ENCODE measurements around the gene PTPRR. TPM values are rescaled to one million over a fixed set of nuclear protein-coding genes. Genes with fewer than 3 reads are reported as not detected.
"Not testable (repeated sequence)": the region's sequence is repeated elsewhere in the genome, so short reads cannot be mapped to it uniquely, and the experiment has no call there.

The PTPRR gene
- total and polyA plus RNA-seq, 7 donors, result 0.99 to 38.6 (median 4.2) TPM

DNA sequence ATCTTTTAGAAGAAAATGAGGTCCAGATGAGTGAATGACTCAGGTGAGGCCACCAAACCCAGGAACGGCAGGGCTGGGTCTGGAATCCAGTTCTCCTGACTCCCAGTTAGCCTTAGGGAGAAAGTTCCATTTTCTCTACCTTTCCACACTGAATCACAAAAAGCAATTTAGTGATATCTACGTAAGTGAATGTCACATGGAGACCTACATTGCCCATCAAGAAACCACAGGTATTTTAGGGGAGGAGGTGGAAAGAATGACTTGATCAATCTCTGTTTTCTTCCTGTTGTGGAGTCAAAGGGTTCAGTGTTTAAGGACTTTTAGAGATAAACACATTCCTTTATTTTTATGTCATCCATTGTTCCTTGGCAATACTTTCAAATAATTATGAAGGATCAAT lies 176.4 kb downstream of the PTPRR start:
- Histone ChIP-seq H3K36me3 (no peaks in the 10 kb centered on the region), H3K9me3 (no peaks in the 10 kb centered on the region), H3K27me3 (no peaks in the 10 kb centered on the region), H3K27ac (no peak overlapping the region), H3K4me3 (no peak overlapping the region), H3K4me1 (no peaks in the 10 kb centered on the region)
- TF ChIP-seq, protein P1, sequence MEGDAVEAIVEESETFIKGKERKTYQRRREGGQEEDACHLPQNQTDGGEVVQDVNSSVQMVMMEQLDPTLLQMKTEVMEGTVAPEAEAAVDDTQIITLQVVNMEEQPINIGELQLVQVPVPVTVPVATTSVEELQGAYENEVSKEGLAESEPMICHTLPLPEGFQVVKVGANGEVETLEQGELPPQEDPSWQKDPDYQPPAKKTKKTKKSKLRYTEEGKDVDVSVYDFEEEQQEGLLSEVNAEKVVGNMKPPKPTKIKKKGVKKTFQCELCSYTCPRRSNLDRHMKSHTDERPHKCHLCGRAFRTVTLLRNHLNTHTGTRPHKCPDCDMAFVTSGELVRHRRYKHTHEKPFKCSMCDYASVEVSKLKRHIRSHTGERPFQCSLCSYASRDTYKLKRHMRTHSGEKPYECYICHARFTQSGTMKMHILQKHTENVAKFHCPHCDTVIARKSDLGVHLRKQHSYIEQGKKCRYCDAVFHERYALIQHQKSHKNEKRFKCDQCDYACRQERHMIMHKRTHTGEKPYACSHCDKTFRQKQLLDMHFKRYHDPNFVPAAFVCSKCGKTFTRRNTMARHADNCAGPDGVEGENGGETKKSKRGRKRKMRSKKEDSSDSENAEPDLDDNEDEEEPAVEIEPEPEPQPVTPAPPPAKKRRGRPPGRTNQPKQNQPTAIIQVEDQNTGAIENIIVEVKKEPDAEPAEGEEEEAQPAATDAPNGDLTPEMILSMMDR (IDR thresholded peaks at IDR 0.05), result no peak
- no peak for DNase-seq
- 85 to 88% methylated on average over 2 of the region's 2 CpGs for whole genome bisulfite sequencing, 2 donors
- intact Hi-C loops (cut with DNase I), result no loop called here

DNA sequence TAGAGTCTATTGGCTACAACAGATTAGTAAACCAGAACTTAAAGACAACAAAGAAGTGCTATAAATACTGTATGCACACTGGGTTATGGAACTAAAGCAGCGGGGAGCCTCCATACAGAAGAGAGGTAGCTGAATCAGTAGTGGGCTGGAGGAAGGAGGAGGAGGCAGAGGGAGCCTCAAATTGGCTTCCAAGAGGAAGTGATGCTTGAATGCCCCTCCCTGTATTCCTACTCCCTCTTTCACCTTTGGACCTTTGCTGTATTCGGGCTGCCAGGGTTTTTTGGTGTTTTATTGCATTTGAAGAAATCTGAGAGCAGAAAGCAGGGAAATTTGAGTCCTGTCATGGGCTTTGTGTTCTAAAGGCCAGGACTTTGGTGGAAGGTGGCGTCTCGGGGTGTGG lies 179.3 kb downstream of the PTPRR start:
- Histone ChIP-seq H3K9me3 (no peaks in the 10 kb centered on the region), H3K4me1 (no peaks in the 10 kb centered on the region), H3K27me3 (no peaks in the 10 kb centered on the region), H3K4me3 (no peak overlapping the region), H3K36me3 (no peaks in the 10 kb centered on the region), H3K27ac (no peak overlapping the region)
- intact Hi-C loops (cut with DNase I), result no loop called here
- WGBS, 2 donors, result 21 to 66% methylated on average over 4 of the region's 4 CpGs
- no peak for TF ChIP-seq POLR2A (IDR thresholded peaks at IDR 0.05)
- TF ChIP-seq, protein P1 (IDR thresholded peaks at IDR 0.05), result no peak
- TF ChIP-seq EP300 (IDR thresholded peaks at IDR 0.05), result no peak
- TF ChIP-seq POLR2AphosphoS5 (IDR thresholded peaks at IDR 0.05), result no peak
- DNase-seq, result no peak

DNA sequence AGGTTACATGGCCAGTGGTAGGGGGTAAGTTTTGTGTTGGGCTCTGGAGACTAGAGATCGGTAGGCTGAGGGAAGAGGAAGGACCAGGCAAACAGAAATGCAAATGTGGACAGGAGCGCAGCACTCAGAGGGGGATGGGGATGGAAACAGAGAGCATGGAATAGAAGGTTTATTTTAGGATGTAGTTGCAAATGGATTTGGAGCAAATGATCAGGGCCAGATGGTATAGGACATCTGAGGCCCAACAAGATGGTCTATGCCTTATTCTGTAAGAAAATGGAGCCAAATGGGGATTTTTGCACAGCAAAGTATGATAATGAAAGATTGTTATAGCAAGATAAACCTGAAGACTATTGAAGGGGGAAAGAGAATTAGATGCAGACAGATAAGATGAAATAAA lies 180.8 kb downstream of the PTPRR start:
- DNase-seq, result no peak
- H3K4me1 ChIP-seq, result no peaks in the 10 kb centered on the region
- no peak overlapping the region for H3K4me3 ChIP-seq
- H3K36me3 ChIP-seq, result no peaks in the 10 kb centered on the region
- no peak overlapping the region for H3K27ac ChIP-seq
- H3K27me3 ChIP-seq, result no peaks in the 10 kb centered on the region
- TF ChIP-seq, protein P1 (IDR thresholded peaks at IDR 0.05), result no peak
- no peak for TF ChIP-seq POLR2AphosphoS5 (IDR thresholded peaks at IDR 0.05)
- no peak for TF ChIP-seq EP300 (IDR thresholded peaks at IDR 0.05)
- TF ChIP-seq POLR2A (IDR thresholded peaks at IDR 0.05), result no peak
- intact Hi-C loops (cut with DNase I), result no loop called here
- WGBS, 2 donors, result 95 to 96% methylated on average over 2 of the region's 2 CpGs
- no peaks in the 10 kb centered on the region for H3K9me3 ChIP-seq

DNA sequence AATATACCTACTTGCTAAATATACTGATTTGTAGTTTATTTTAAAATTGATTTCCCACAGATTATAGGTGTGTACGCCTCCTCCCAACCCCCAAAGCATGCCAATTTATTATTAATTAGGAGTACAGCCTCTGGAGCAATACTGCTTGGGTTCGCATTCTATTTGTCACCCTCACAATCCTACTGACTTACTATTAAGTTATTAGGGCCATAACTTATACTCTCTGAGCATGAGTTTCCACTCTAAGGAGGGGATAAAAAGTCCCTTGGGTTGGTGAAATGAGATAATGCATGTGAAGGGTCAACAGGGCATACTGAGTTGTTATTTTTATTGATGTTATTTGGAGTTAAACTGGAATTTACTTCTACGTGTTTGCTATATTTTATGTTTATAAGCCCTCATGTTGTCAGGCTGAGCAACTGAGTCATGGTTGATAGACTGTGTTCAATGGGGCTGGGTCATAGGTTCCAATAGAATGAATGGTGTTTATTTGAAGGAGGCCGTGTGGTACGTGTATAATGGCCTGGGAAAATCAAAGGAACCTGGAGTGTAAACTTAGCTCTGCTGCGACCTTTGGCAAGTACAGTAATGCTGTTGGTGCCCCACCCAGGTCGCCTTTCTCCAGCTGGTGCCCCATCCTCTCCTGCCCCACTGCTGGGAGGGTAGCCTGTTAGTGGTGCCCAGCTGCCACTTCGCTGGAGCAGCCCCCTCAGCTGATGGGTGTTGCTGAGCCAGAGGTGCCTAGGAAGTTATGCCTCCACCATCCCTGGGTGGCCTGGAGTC lies 184.0 kb downstream of the PTPRR start:
- intact Hi-C loops (cut with DNase I), result no loop called here
- 42 to 75% methylated on average over 8 of the region's 8 CpGs for WGBS, 2 donors
- Histone ChIP-seq H3K27me3 (no peaks in the 10 kb centered on the region), H3K27ac (no peak overlapping the region), H3K4me3 (no peak overlapping the region), H3K4me1 (no peaks in the 10 kb centered on the region), H3K9me3 (no peaks in the 10 kb centered on the region), H3K36me3 (no peaks in the 10 kb centered on the region)
- no peak for DNase-seq
- TF ChIP-seq POLR2AphosphoS5 (IDR thresholded peaks at IDR 0.05), result no peak
- TF ChIP-seq POLR2A (IDR thresholded peaks at IDR 0.05), result no peak

DNA sequence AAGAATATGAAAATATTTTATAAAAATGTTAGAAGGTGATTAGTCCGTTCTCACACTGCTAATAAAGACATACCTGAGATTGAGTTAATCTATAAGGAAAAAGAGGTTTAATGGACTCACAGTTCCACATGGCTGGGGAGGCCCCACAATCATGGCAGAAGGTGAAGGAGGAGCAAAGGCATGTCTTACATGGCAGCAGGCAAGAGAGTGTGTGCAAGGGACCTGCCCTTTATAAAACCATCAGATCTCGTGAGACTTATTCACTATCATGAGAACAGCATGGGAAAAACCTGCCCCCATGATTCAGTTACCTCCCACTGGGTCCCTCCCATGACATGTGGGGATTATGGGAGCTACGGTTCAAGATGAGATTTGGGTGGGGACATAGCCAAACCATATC lies 185.3 kb downstream of the PTPRR start:
- H3K27ac ChIP-seq; H3K27me3 ChIP-seq; H3K36me3 ChIP-seq; H3K4me1 ChIP-seq; H3K4me3 ChIP-seq; intact Hi-C loops (cut with DNase I); DNase-seq; H3K9me3 ChIP-seq: not testable (repeated sequence)
- 91 to 92% methylated on average over 3 of the region's 3 CpGs for WGBS, 2 donors

DNA sequence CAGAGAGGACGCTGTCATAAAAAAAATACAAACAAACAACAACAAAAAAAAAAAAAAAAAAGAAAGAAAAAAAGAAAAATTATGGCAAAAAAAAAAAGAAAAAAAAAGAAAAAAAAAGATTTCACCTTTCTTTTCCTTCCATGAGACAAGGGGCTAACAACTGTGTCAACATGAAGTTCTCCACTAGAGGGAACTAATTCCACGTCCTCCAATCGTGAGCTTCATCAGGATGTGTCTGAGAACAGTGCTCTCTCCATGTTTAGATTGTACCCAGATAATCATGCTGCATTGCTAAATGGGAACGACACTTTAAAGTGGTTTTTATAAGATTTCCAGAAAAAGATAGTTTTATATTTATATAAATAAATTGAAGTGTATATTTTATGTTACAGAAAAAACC lies 187.2 kb downstream of the PTPRR start:
- TF ChIP-seq POLR2A (IDR thresholded peaks at IDR 0.05), result no peak
- TF ChIP-seq, protein P1 (IDR thresholded peaks at IDR 0.05), result peak in 3 of 4 experiments; percentile 6 to 37 (median 22)
- Histone ChIP-seq H3K4me3 (no peak overlapping the region), H3K27me3 (no peaks in the 10 kb centered on the region), H3K36me3 (no peaks in the 10 kb centered on the region), H3K4me1 (no peaks in the 10 kb centered on the region), H3K9me3 (no peaks in the 10 kb centered on the region), H3K27ac (no peak overlapping the region)
- no peak for DNase-seq
- WGBS, 2 donors, result 1 to 4% methylated on average over 4 of the region's 4 CpGs
- intact Hi-C loops (cut with DNase I), result loop anchor here (5.0 kb wide), 1 partner anchor 856 kb away; no protein-coding TSS in a partner anchor
